DOHH2 (cell line): ENCODE measurements around the gene NEURL2.

ENCODE experiments used
- H3F3A ChIP-seq: fragments of 200-600 bp; sonication (generic), shearing (Covaris generic); 2 replicates; pipeline ENCODE4 v1.6.0; 2016; ENCODE audit warnings: antibody characterized with exemption, mild to moderate bottlenecking; ENCODE audit not compliant: control insufficient read depth, insufficient read depth
- H3K27ac ChIP-seq: fragments of 200-600 bp; sonication (generic); 2 replicates; pipeline ENCODE4 v1.5.1; 2014; ENCODE audit warnings: low read depth, mild to moderate bottlenecking, low read length, moderate library complexity
- H3K27me3 ChIP-seq: fragments of 200-600 bp; sonication (generic); 2 replicates; pipeline ENCODE4 v1.6.1; 2014; ENCODE audit warnings: mild to moderate bottlenecking, low read length, mixed read lengths; ENCODE audit not compliant: control insufficient read depth
- H3K36me3 ChIP-seq: fragments of 200-600 bp; sonication (generic); 2 replicates; pipeline ENCODE4 v1.6.1; 2014; ENCODE audit warnings: mild to moderate bottlenecking, low read length, moderate library complexity, mixed read lengths; ENCODE audit not compliant: control insufficient read depth
- H3K4me1 ChIP-seq: fragments of 200-600 bp; sonication (generic); 2 replicates; pipeline ENCODE4 v1.6.1; 2014; ENCODE audit warnings: mild to moderate bottlenecking, low read length, mixed read lengths; ENCODE audit not compliant: control insufficient read depth
- H3K4me2 ChIP-seq: fragments of 200-600 bp; sonication (generic); 2 replicates; pipeline ENCODE4 v1.6.0; 2014; ENCODE audit warnings: mild to moderate bottlenecking, low read length, moderate library complexity
- H3K4me3 ChIP-seq: fragments of 200-600 bp; sonication (generic); 2 replicates; pipeline ENCODE4 v1.5.1; 2014; ENCODE audit warnings: mild to moderate bottlenecking, low read length, mixed read lengths
- H3K79me2 ChIP-seq: fragments of 200-600 bp; sonication (generic); 2 replicates; pipeline ENCODE4 v1.6.1; 2014; ENCODE audit warnings: mild to moderate bottlenecking, low read length, mixed read lengths; ENCODE audit not compliant: control insufficient read depth
- H3K9me2 ChIP-seq: fragments of 200-600 bp; sonication (generic); replicated peaks from 2 replicates; pipeline ENCODE4 v1.6.1; 2014; ENCODE audit warnings: mild to moderate bottlenecking, low read length, mixed read lengths; ENCODE audit not compliant: control insufficient read depth
- H3K9me3 ChIP-seq: fragments of 200-600 bp; sonication (generic); 2 replicates; pipeline ENCODE4 v1.6.1; 2014; ENCODE audit warnings: antibody characterized with exemption, low read length, mixed read lengths; ENCODE audit not compliant: control insufficient read depth, insufficient read depth
- H4K20me1 ChIP-seq: fragments of 200-600 bp; sonication (generic); 2 replicates; pipeline ENCODE4 v1.6.0; 2014; ENCODE audit warnings: low read depth, mild to moderate bottlenecking, antibody characterized with exemption, low read length, moderate library complexity; ENCODE audit not compliant: control insufficient read depth, insufficient read depth
- CTCF ChIP-seq: fragments of 200-600 bp; sonication (generic); IDR thresholded peaks from one replicate; pipeline ENCODE4 v1.5.1; 2014; ENCODE audit warnings: antibody characterized with exemption, mild to moderate bottlenecking, low read depth, low read length; ENCODE audit not compliant: poor library complexity, severe bottlenecking
- EZH2phosphoT487 ChIP-seq: fragments of 200-600 bp; sonication (generic); IDR thresholded peaks from 2 replicates; pipeline ENCODE4 v1.6.1; 2017; ENCODE audit warnings: borderline replicate concordance, mild to moderate bottlenecking, antibody characterized with exemption, low read length, moderate library complexity, mixed read lengths

Gene NEURL2

GRCh38 chr20:45888681-45889080 lies 2.3 kb downstream of the NEURL2 start:
- peaks cover under 1% of the 10 kb centered on the region for H3K79me2 ChIP-seq
- no peak overlapping the region for H3K27ac ChIP-seq
- H4K20me1 ChIP-seq = no peaks in the 10 kb centered on the region
- no peak overlapping the region for H3K4me2 ChIP-seq
- H3K4me1 ChIP-seq = peaks cover 23% of the 10 kb centered on the region
- no peaks in the 10 kb centered on the region for H3K27me3 ChIP-seq
- peaks cover 14% of the 10 kb centered on the region for H3K36me3 ChIP-seq
- no peaks in the 10 kb centered on the region for H3F3A ChIP-seq
- no peaks in the 10 kb centered on the region for H3K9me3 ChIP-seq
- H3K4me3 ChIP-seq = no peak overlapping the region
- no peak for TF ChIP-seq CTCF
- no peak for TF ChIP-seq EZH2phosphoT487
- no peaks in the 10 kb centered on the region for H3K9me2 ChIP-seq

- H4K20me1 ChIP-seq = no peaks in the 10 kb centered on the region
- H3K36me3 ChIP-seq = peaks cover 28% of the 10 kb centered on the region
- no peak within 1 kb of the TSS for H3K4me2 ChIP-seq
- H3K4me3 ChIP-seq = no peak within 1 kb of the TSS
- H3K79me2 ChIP-seq = peaks cover 14% of the 10 kb centered on the region
- H3K27ac ChIP-seq = no peak within 1 kb of the TSS
- TF ChIP-seq CTCF (no peak), EZH2phosphoT487 (no peak)
- no peaks in the 10 kb centered on the region for H3F3A ChIP-seq
- no peaks in the 10 kb centered on the region for H3K27me3 ChIP-seq
- no peaks in the 10 kb centered on the region for H3K9me3 ChIP-seq
- H3K4me1 ChIP-seq = peaks cover 19% of the 10 kb centered on the region
- H3K9me2 ChIP-seq = no peaks in the 10 kb centered on the region
These were observed 3.7 kb downstream of the NEURL2 start, which contains the start of gene SPATA25 for GRCh38 chr20:45887346-45887715. Gene SPATA25 (minus strand): TSS chr20:45887622. CDS start chr20:45887590, 32 bp downstream.

GRCh38 chr20:45886590-45887345 lies 4.2 kb downstream of the NEURL2 start:
- Histone ChIP-seq H3K27ac (no peak overlapping the region), H3K4me3 (no peak overlapping the region), H3K9me2 (no peaks in the 10 kb centered on the region), H3K4me1 (peaks cover 19% of the 10 kb centered on the region), H4K20me1 (no peaks in the 10 kb centered on the region), H3K36me3 (peaks cover 30% of the 10 kb centered on the region), H3K27me3 (no peaks in the 10 kb centered on the region), H3K79me2 (peaks cover 20% of the 10 kb centered on the region), H3K9me3 (no peaks in the 10 kb centered on the region), H3F3A (no peaks in the 10 kb centered on the region), H3K4me2 (no peak overlapping the region)
- TF ChIP-seq CTCF = no peak
